ENCODE data around the gene RAC2. TPM values are rescaled to one million over a fixed set of nuclear protein-coding genes. Genes with fewer than 3 reads are reported as not detected.

The RAC2 gene
- total RNA-seq, 1 donor from 2014 or later: 18.9 TPM

- peak; percentile 95 for DNase-seq (ENCODE audit: low spot score)
- intact Hi-C loops (cut with DNase I): loop anchor here (2.0 to 5.0 kb wide), 2 partner anchors 30 to 411 kb away; no protein-coding TSS in a partner anchor
- ATAC-seq: peak; percentile 76
Measured at GRCh38 chr22:37198258-37199102, 45.6 kb downstream of the RAC2 start.

- intact Hi-C loops (cut with DNase I): loop anchor here (2.0 to 5.0 kb wide), 2 partner anchors 29 to 410 kb away; no protein-coding TSS in a partner anchor
- DNase-seq (ENCODE audit: low spot score) (peak; percentile 79), ATAC-seq (peak; percentile 44)
Measured at GRCh38 chr22:37197451-37198257, 46.4 kb downstream of the RAC2 start.

DNA sequence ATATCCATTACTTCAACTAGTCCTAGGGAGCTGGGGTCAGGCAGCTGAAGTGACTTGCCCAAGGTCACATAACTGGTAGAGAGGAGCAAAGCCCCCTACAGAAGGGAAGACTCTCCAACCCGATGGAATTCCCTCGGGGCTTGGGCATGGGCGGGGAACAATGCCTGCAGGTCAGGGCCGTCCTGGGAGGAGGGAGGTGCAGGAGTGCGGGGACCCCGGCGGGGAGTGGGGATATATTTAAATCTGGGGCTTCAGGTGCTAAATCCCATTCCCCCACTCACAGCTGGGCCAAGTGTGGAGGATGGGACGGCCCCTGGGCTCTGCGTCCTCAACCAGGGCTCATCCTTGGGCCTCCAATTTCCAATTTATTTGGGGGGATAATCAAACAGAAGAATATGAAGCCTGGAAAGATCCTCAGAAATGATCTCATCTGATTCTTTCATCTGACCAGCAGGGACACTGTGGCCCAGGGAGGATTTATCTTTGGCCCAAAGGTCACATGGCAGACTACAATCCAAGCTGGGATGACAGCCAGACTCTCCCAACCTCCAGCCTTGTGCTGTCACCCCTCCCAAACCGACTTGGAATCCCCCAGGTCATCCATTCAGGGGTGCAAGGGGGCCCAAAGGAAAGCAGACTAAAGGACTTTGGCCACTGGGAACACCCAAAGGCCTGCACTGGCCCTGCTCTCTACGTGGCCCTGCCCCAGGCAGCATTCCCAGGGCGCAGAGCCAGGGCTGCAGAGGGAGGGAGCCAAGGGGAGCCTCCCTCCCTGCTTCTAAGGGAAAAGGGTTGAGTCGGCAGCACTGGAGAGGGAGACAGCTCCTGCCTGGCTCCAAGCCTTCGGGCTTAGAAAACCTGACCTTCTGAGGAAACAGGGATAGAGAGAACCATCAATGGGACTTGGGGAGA, 47.3 kb downstream of the RAC2 start:
- ATAC-seq (peak; percentile 71), DNase-seq (ENCODE audit: low spot score) (peak; percentile 90)
- intact Hi-C loops (cut with DNase I): loop anchor here (5.0 kb wide), 1 partner anchor 409 kb away; no protein-coding TSS in a partner anchor

DNA sequence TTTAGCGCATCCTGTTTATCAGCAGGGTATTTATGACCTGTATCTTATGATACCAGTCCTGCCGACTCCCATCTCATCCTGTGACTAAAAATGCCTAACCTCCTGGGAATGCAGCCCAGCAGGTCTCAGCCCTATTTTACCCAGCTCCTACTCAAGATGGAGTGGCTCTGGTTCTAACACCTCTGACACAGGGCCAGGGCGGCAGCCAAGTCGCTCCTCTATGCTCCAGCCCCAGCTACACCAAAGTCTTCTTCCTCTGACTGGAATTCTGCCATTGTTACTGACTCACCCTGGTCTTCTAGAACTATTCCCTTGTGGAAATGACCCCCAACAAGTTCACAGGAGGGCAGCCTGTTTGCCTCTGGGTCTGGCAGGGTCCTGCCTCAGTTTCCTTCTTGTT, 48.1 kb downstream of the RAC2 start:
- ATAC-seq (no peak), DNase-seq (ENCODE audit: low spot score) (peak; percentile 53)
- intact Hi-C loops (cut with DNase I): loop anchor here (5.0 kb wide), 1 partner anchor 409 kb away; no protein-coding TSS in a partner anchor

DNA sequence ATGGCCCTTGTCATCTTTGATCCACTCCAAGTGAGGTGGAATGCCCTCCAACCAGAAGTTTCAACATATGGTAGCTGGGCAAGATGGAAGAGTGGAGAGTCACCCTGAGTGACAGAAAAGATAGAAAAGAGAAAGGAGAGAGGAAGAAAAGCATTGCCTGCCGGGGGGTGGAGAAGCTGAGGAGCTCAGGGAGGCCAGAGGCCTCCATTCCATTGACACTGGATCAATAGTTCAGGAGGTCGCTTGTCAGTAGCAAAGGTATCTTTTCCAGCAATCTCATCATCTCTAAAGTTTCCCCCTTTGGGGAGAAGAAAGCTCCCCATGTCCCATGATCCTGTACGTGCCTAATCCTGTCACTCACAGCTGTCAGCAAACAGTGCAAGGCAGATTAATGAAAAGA, 49.3 kb downstream of the RAC2 start:
- DNase-seq (ENCODE audit: low spot score) (peak; percentile 28), ATAC-seq (no peak)
- intact Hi-C loops (cut with DNase I): loop anchor here (5.0 kb wide), 1 partner anchor 407 kb away; no protein-coding TSS in a partner anchor

DNA sequence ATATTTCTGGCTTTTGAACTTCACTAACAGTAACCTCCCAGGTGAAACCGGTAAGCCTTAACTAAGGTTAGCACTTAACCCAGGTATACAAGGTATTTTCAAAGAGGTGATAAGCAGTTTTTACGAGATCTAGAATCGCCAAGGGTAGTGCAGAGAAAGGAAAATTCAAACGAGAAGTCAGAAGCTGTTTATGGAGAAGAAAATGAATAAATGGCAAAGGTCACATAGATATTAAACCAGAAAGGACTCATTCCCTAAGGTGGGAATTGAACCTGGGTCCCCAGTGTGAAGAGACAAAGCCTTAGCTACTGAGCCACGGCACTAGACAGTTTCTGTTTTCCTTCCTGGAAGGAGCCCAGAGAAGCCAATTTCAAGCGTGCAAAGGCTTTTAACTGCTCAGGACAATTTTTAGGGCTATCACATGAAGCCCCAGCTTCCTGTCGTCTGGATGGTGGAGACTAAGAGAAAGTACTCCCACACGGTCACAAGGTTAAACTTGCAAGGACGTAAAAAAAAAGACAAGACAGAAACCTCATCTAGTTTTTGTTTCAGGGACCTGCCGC, 50.4 kb downstream of the RAC2 start:
- DNase-seq (ENCODE audit: low spot score) (peak; percentile 40), ATAC-seq (no peak)
- intact Hi-C loops (cut with DNase I): no loop called here

- DNase-seq (ENCODE audit: low spot score): peak; percentile 3
- ATAC-seq: no peak
- intact Hi-C loops (cut with DNase I): no loop called here
Measured at GRCh38 chr22:37192741-37193140, 51.3 kb downstream of the RAC2 start.

- ATAC-seq: no peak
- intact Hi-C loops (cut with DNase I): no loop called here
- no peak for DNase-seq (ENCODE audit: low spot score)
Measured at GRCh38 chr22:37192204-37192603, 51.9 kb downstream of the RAC2 start.

GRCh38 chr22:37190262-37190780, 53.7 kb downstream of the RAC2 start:
- intact Hi-C loops (cut with DNase I): no loop called here
- DNase-seq (ENCODE audit: low spot score) (no peak), ATAC-seq (no peak)

GRCh38 chr22:37188901-37189466, 55.1 kb downstream of the RAC2 start:
- ATAC-seq (no peak), DNase-seq (ENCODE audit: low spot score) (no peak)
- intact Hi-C loops (cut with DNase I): no loop called here

- peak; percentile 88 for ATAC-seq
- intact Hi-C loops (cut with DNase I): no loop called here
- DNase-seq (ENCODE audit: low spot score): peak; percentile 70
Measured at GRCh38 chr22:37187891-37188761, 55.9 kb downstream of the RAC2 start, which contains the start of gene C1QTNF6. Gene C1QTNF6 (minus strand): TSS chr22:37188247. CDS start chr22:37188213, 34 bp downstream.

- DNase-seq (ENCODE audit: low spot score): no peak
- intact Hi-C loops (cut with DNase I): no loop called here
- peak; percentile 67 for ATAC-seq
Measured at GRCh38 chr22:37187552-37187890, 56.5 kb downstream of the RAC2 start.

- intact Hi-C loops (cut with DNase I): no loop called here
- DNase-seq (ENCODE audit: low spot score): peak; percentile 53
- ATAC-seq: no peak
Measured at GRCh38 chr22:37186997-37187522, 57.0 kb downstream of the RAC2 start.

DNA sequence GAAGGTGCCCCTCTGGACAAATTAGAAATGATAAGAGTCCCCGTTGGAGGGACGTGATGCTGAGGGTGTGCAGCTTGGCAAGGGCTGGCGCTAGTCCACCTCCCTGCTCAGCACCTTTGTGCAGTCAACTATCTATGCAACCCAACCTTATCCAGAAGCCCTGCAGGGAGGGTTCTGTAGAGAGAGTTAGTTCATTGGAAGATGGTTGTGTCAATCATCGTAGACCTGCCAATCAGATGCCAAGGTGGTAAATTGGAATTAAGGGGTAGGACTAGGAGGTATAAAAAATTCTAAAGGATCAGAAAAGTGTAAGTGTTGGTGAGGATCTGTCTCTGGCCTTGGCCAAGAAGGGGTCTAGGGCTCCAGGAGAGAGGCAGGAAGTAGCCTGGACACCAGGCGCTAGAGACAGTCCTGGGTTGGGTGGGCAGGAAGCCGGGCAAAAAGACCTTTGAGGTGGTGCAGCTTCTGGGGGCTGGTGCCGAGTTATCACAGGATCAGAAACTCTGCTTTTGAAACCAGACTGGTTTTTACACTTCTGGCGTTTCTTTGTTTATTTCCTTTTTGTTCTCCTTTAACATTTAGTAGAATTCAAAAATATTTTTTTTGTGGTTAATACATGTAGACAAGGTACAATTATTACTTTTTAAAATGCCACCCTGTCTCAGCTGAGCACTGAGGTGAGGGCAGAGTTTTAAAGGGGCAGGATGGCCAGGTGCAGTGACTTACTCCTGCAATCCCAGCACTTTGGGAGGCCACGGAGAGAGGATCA, 57.7 kb downstream of the RAC2 start:
- intact Hi-C loops (cut with DNase I): no loop called here
- DNase-seq (ENCODE audit: low spot score) (peak; percentile 42), ATAC-seq (peak; percentile 31)

DNA sequence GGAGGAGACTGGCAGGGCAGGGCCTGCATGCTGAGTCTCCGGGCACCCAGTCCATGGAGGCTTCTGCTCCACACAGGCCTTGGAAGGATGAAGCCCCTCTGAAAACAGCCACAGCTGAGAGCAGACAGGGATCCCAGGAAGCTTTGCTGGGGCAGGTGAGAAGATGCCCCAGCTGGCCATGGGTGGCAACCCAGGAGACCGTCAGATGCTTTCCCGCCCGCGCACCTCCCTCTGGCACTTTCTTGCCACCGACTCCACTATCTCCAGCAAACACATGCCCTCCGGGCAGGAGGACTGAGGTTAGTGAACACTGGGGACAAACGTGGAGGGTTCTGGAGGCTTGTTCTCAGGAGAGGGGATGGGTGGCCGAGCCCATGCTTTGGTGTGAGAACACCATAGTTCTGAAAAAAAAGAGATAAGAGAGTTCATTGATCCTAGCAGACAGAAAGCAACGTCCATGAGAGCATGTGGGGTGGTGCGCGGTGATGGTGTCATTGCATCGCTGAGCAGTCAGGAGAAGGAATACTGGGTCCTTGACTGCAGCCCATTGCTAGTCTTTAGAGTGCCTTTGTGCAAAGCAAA, 58.3 kb downstream of the RAC2 start:
- DNase-seq (ENCODE audit: low spot score) (no peak), ATAC-seq (no peak)
- intact Hi-C loops (cut with DNase I): no loop called here

Measured in sciatic nerve (tissue), 2 donors.